ENCODE results near the gene MAPK10. TPM values are rescaled to one million over a fixed set of nuclear protein-coding genes. Genes with fewer than 3 reads are reported as not detected.

The MAPK10 gene
- total RNA-seq, 1 donor from 2014 or later = 30.7 TPM

DNA sequence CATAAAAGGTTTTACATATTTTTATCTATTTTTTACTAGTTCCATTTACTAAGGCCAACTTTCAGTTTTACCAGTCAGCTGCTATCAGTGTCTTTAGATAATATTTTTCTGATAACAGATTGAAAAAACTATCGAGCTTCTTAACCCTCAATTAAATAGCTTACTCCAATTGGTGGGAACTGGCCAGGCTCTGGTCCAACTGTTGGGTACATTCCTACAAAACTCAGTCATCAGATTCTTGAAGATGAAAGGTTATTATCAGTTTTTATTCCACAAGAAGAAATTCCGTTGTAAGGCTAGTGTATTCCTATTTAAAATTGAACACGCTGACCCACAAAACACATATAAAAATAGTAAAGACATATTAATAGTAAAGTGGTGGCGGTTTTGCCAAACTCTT, 346.2 kb downstream of the MAPK10 start:
- ATAC-seq (no peak), DNase-seq (no peak)
- H3K4me3 ChIP-seq = no peak overlapping the region
- H3K27ac ChIP-seq = no peak overlapping the region
- H3K27me3 ChIP-seq (ENCODE audit: low read depth) = no peaks in the 10 kb centered on the region
- TF ChIP-seq CTCF (IDR thresholded peaks at IDR 0.05) = no peak
- intact Hi-C loops (cut with DNase I) = no loop called here
- H3K36me3 ChIP-seq = no peaks in the 10 kb centered on the region
- H3K4me1 ChIP-seq = no peaks in the 10 kb centered on the region
- no peaks in the 10 kb centered on the region for H3K9me3 ChIP-seq

- Histone ChIP-seq H3K4me3 (no peak overlapping the region), H3K9me3 (no peaks in the 10 kb centered on the region), H3K27ac (no peak overlapping the region), H3K27me3 (ENCODE audit: low read depth) (no peaks in the 10 kb centered on the region), H3K4me1 (no peaks in the 10 kb centered on the region), H3K36me3 (no peaks in the 10 kb centered on the region)
- no peak for ATAC-seq
- no peak for DNase-seq
- intact Hi-C loops (cut with DNase I) = no loop called here
- no peak for TF ChIP-seq CTCF (IDR thresholded peaks at IDR 0.05)
Observed at GRCh38 chr4:86011117-86011516, 348.7 kb downstream of the MAPK10 start.

GRCh38 chr4:86007042-86007441, 352.8 kb downstream of the MAPK10 start:
- no peaks in the 10 kb centered on the region for H3K36me3 ChIP-seq
- H3K27me3 ChIP-seq (ENCODE audit: low read depth) = no peaks in the 10 kb centered on the region
- intact Hi-C loops (cut with DNase I) = no loop called here
- no peak overlapping the region for H3K27ac ChIP-seq
- no peaks in the 10 kb centered on the region for H3K4me1 ChIP-seq
- no peak overlapping the region for H3K4me3 ChIP-seq
- TF ChIP-seq CTCF (IDR thresholded peaks at IDR 0.05) = no peak
- no peaks in the 10 kb centered on the region for H3K9me3 ChIP-seq
- DNase-seq (no peak), ATAC-seq (no peak)

DNA sequence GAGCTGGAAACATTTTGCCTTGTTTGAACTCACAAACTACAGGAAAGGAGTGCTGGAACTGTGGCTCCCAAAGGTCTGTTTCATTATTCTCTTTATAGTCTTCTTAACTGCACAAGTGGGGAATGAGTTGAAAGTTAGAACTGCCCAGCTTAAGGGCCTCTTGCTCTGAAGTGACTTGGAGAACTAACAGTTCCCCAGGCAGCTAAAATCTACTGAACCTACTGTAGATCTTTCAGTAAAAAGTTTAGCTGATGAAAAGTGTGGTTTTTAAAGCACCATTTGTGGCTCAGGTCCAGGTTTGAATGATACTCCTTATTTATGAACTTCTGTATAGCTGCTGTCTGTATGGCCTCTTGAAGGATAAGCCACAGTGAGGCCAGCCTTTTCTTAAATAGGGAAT, 353.8 kb downstream of the MAPK10 start:
- Histone ChIP-seq H3K27me3 (ENCODE audit: low read depth) (no peaks in the 10 kb centered on the region), H3K27ac (no peak overlapping the region), H3K4me1 (no peaks in the 10 kb centered on the region), H3K4me3 (no peak overlapping the region), H3K36me3 (no peaks in the 10 kb centered on the region), H3K9me3 (no peaks in the 10 kb centered on the region)
- no peak for TF ChIP-seq CTCF (IDR thresholded peaks at IDR 0.05)
- DNase-seq (no peak), ATAC-seq (peak; percentile 50 to 55)
- intact Hi-C loops (cut with DNase I) = no loop called here

GRCh38 chr4:86004030-86004429, 355.8 kb downstream of the MAPK10 start:
- Histone ChIP-seq H3K36me3 (no peaks in the 10 kb centered on the region), H3K27me3 (ENCODE audit: low read depth) (no peaks in the 10 kb centered on the region), H3K27ac (no peak overlapping the region), H3K4me1 (no peaks in the 10 kb centered on the region), H3K4me3 (no peak overlapping the region), H3K9me3 (no peaks in the 10 kb centered on the region)
- intact Hi-C loops (cut with DNase I) = no loop called here
- DNase-seq (no peak), ATAC-seq (no peak)
- no peak for TF ChIP-seq CTCF (IDR thresholded peaks at IDR 0.05)

GRCh38 chr4:86001591-86001990, 358.3 kb downstream of the MAPK10 start:
- H3K4me1 ChIP-seq = no peaks in the 10 kb centered on the region
- no peak for TF ChIP-seq CTCF (IDR thresholded peaks at IDR 0.05)
- intact Hi-C loops (cut with DNase I) = no loop called here
- no peaks in the 10 kb centered on the region for H3K27me3 ChIP-seq (ENCODE audit: low read depth)
- no peak for DNase-seq
- H3K4me3 ChIP-seq = no peak overlapping the region
- no peak overlapping the region for H3K27ac ChIP-seq
- H3K36me3 ChIP-seq = no peaks in the 10 kb centered on the region
- no peaks in the 10 kb centered on the region for H3K9me3 ChIP-seq
- ATAC-seq = no peak
